Left forelimb (tissue), 1 donor: ENCODE measurements around the gene PHF20.
"Not testable (repeated sequence)": the region's sequence is repeated elsewhere in the genome, so short reads cannot be mapped to it uniquely, and the experiment has no call there.

Experiments
- DNase-seq: peaks from one replicate; pipeline ENCODE4 v3.0.0-alpha.2; 2018; ENCODE audit warnings: low spot score

PHF20 gene

GRCh38 chr20:35975576-35976373, 204.0 kb downstream of the PHF20 start:
- no peak for DNase-seq

DNA sequence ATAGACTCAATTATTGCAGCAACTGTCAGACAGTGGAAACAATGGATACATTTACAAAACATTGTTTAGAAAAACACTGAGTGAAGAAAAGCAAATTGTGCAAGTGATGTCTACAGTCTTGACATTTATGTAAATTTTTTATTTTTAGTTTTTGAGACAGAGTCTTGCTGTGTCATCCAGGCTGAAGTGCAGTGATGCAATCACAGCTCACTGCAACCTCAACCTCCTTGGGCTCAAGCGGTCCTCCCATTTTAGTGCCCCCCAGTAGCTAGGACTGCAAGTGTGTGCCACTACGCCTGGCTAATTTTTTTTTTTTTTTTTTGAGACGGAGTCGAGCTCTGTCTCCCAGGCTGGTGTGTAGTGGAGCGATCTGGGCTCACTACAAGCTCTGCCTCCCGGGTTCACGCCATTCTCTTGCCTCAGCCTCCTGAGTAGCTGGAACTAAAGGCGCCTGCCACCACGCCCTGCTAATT, 206.3 kb downstream of the PHF20 start:
- DNase-seq, result no peak

DNA sequence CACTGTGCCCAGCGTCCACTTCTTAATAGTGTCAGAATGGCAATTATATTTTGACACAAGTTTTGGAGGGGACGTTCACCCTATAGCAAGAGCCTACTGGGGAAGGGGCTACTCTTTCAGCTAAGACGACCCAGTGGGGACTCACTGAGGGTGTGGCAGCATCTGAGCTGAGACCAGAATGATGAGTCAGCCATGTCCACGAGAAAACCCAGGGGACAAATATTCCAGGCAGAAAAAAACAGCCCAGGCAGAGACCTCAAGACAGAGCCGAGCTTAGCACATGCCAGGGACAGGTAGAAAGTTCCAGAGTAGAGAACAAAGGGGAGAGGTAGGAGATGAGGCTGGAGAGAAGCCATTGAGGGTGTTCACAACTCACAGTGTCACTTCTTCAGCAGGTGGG, 207.7 kb downstream of the PHF20 start:
- DNase-seq, result no peak

DNA sequence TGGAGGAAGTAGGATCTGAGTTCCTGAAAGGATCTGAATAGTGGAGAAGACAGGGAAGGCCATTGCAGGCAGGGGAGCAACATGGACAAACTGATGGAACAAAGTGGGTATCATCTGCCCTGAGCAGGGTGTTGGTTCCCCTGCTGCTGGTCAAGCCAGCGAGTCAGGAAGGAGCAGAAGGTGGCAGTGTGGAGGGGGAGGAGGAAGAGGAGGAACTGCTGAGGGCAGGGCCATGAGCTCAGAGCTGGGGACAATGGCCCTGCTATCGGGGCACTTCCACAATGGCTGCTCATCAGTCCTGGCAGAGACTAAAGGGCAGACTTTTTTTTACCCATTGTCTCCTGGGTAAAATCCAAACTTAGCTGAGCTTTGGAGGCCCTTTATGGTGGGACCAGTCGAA, 210.2 kb downstream of the PHF20 start:
- no peak for DNase-seq

DNA sequence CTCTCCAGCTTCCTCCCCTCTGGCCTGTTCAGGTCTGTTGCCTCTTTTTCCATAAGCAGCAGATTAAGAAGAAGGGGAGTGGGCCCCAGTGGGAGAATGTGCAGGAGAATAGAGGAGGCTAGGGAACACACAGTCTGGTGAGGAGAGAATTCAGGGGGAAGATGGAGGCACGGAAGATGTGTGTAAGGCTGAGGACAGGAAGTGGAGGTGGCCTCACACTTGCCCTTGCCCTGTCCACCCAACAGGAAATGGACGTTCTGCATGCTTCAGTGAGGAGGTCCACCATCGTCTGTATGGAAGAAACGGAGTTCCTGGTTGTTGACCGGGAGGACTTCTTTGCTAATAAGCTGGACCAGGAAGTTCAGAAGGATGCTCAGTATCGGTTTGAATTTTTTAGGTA, 212.6 kb downstream of the PHF20 start:
- no peak for DNase-seq

DNA sequence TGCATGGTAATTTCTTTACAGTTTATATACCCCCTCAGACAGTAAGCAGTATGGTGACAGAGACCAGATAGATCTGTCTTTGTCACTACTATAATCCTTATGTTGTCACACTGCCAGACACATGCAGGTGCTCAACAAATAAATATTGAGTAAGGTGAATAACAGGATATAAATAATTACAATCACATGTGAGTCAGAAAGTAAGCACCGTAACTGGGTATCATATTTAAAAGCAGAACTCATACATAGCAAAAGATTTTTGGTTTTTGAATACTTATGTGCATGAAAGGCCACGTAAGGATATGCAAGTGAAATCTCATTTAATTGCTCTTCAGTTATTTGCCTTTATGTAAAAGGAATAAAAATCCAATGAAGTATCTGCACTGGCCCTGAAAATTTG, 214.0 kb downstream of the PHF20 start:
- no peak for DNase-seq

DNA sequence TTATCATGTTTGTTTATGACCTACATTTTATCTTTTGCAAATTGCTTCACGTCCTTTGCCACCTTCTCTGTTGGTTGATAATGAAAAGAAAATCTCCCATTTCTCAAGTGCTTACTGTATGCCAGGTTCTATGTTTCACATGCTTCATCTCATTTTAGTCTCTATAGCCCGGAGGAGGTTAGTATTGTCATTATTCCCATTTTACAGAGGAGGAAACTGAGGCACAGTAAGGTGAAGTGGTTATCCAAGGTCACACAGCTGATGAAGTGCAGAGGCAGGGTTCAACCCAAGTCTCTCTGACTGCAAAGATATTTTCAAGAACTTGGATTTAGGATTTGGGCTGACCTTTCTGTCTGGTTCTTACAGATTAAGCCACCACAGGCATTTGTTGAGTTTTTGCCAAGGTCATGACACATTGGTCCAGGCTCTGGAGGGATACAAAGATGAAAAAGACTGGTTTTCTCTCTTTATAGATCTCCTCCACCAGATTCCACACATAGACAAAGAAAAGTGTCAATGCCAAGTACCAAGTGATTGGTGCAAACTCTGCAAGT, 217.2 kb downstream of the PHF20 start:
- no peak for DNase-seq

- DNase-seq, result no peak
These were observed 219.4 kb downstream of the PHF20 start for GRCh38 chr20:35991142-35991771.

- DNase-seq, result no peak
These were observed 221.0 kb downstream of the PHF20 start for GRCh38 chr20:35992713-35993335.

- DNase-seq, result peak; percentile 82
These were observed 223.2 kb downstream of the PHF20 start for GRCh38 chr20:35994994-35995453.

GRCh38 chr20:35996492-35996891, 224.7 kb downstream of the PHF20 start:
- DNase-seq, result not testable (repeated sequence)
